ENCODE data around the gene TTC17. TPM values are rescaled to one million over a fixed set of nuclear protein-coding genes. Genes with fewer than 3 reads are reported as not detected.

TTC17 gene
- total and polyA plus RNA-seq, 2 of the 8 experiments (the other 6 are each of a cell fraction or from before 2014, with no cell fraction given) = 65.1 to 80.1 TPM

DNA sequence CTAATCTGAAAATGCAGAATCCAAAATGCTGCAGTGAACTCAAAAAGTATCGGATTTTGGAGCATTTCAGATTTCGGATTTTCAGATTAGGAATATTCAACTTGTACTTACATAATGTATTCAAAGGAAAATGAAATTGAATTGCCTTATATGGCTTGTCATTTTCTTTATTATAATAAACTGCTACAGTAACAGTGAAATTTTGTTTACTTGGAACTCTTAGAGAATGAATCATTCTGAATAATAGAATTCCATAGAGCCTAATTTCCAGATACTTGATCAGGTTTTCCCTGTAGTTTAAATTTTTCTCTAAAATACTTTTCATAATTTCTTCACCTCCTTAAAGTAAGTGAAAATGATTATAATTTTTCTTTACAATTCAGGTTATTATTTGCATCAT, 17.3 kb downstream of the TTC17 start:
- H4K20me1 ChIP-seq (replicated peaks in 1 of 2; ENCODE audit: control insufficient read depth in 1 of 2, insufficient read depth in 2 of 2, low read length in 2 of 2) = peaks cover 7% of the 10 kb centered on the region in 2 experiments
- TF ChIP-seq ASH2L (IDR thresholded peaks at IDR 0.05; ENCODE audit: low read length) (no peak), FOSL1 (IDR thresholded peaks at IDR 0.05; ENCODE audit: insufficient read depth, low read depth, low read length) (no peak), CTBP2 (IDR thresholded peaks at IDR 0.05; ENCODE audit: borderline replicate concordance, insufficient read depth, insufficient read length, low read length) (no peak), NANOG (IDR thresholded peaks at IDR 0.05; ENCODE audit: insufficient read depth, low read depth, low read length, poor library complexity, severe bottlenecking) (no peak), BACH1 (IDR thresholded peaks at IDR 0.05; ENCODE audit: low read length) (no peak), PHF8 (conservative IDR thresholded peaks at IDR 0.05; ENCODE audit: low read depth, low read length) (no peak), TAF1 (IDR thresholded peaks at IDR 0.05; ENCODE audit: low read depth, low read length) (no peak), RFX5 (IDR thresholded peaks at IDR 0.05; ENCODE audit: borderline replicate concordance, low read depth, low read length) (no peak), SP2 (IDR thresholded peaks at IDR 0.05; ENCODE audit: low read length) (no peak)

More for the DNA sequence above, 17.3 kb downstream of the TTC17 start:
- ChIA-PET POLR2A (ENCODE audit: partially characterized antibody) (no interaction called here), CTCF (ENCODE audit: partially characterized antibody) (interaction anchor here (0.6 kb wide), 1 partner anchor 11 kb away, joined by 6 read pairs; no protein-coding TSS in a partner anchor)
- Histone ChIP-seq H2BK120ac (replicated peaks; ENCODE audit: low read depth, low read length) (no peak overlapping the region), H2AK5ac (ENCODE audit: low read depth, low read length) (no peak overlapping the region), H3K4me3 (ENCODE audit: extremely low read depth in 1 of 4, insufficient read depth in 2 of 4, low read depth in 3 of 4, low read length in 4 of 4) (no peak overlapping the region), H3K18ac (ENCODE audit: extremely low read depth, low read length) (no peak overlapping the region), H3K4me1 (replicated peaks in 1 of 4; ENCODE audit: control insufficient read depth in 3 of 4, insufficient read depth in 4 of 4, low read length in 3 of 4) (no peaks in the 10 kb centered on the region; a peak in 1 of 7 replicates), H4K91ac (replicated peaks; ENCODE audit: insufficient read length, low read length) (no peak overlapping the region), H2BK20ac (ENCODE audit: low read length) (no peak overlapping the region), H3K27me3 (replicated peaks in 1 of 4; ENCODE audit: control insufficient read depth in 3 of 4, extremely low read depth in 1 of 4, insufficient read depth in 3 of 4, low read length in 3 of 4) (no peaks in the 10 kb centered on the region), H2BK12ac (ENCODE audit: low read depth, low read length) (no peak overlapping the region), H2BK5ac (ENCODE audit: low read depth, low read length) (no peak overlapping the region), H3K4me2 (ENCODE audit: insufficient read depth in 1 of 2, low read depth in 2 of 2, low read length in 2 of 2) (no peak overlapping the region), H3K4ac (replicated peaks; ENCODE audit: insufficient read length, low read depth, low read length) (no peak overlapping the region), H2BK15ac (ENCODE audit: low read length) (no peak overlapping the region), H3K23me2 (ENCODE audit: low read depth, low read length) (no peaks in the 10 kb centered on the region), H3K79me2 (ENCODE audit: control insufficient read depth in 1 of 2, insufficient read depth in 2 of 2, low read length in 2 of 2) (peaks cover 5 to 67% of the 10 kb centered on the region in 2 experiments), H3K9ac (replicated peaks in 1 of 4; ENCODE audit: extremely low read depth in 1 of 4, low read depth in 3 of 4, low read length in 3 of 4) (no peak overlapping the region), H3K9me3 (ENCODE audit: insufficient read depth in 2 of 2, low read depth in 1 of 2, low read length in 1 of 2) (no peaks in the 10 kb centered on the region), H4K5ac (ENCODE audit: insufficient read length, low read depth, low read length) (no peak overlapping the region), H3K36me3 (ENCODE audit: control insufficient read depth in 2 of 4, insufficient read depth in 4 of 4, low read length in 3 of 4) (peaks cover 0 to 12% (median 0%) of the 10 kb centered on the region in 4 experiments; a peak in 2 of 8 replicates), H3K79me1 (ENCODE audit: low read depth, low read length) (0 out of 2 replicates have a peak, but pooled peaks cover 3% of the 10 kb centered on the region), H2AFZ (ENCODE audit: low read length) (no peak overlapping the region), H4K8ac (ENCODE audit: extremely low read depth, insufficient read depth, low read length) (no peak overlapping the region), H3K27ac (ENCODE audit: low read depth, low read length) (no peak overlapping the region), H3K23ac (ENCODE audit: insufficient read length) (no peak overlapping the region), H3K56ac (replicated peaks; ENCODE audit: insufficient read length, low read depth, low read length) (no peak overlapping the region), H3K14ac (ENCODE audit: insufficient read length) (no peak overlapping the region)
- no peak for DNase-seq (ENCODE audit: low read depth in 1 of 2, low spot score in 2 of 2)
- FAIRE-seq = no peak
- 94% methylated on average over 2 of the region's 2 CpGs; no CpG with 5 or more reads in 1 of the 2 experiments for WGBS, 2 experiments (ENCODE audit: extremely low coverage in 1 of 2, insufficient coverage in 1 of 2, insufficient read length in 1 of 2, insufficient replicate concordance in 2 of 2, low coverage in 1 of 2, low lambda C conversion rate in 2 of 2, missing lambda C conversion rate in 1 of 2)

Measured in H1 (cell line).